Measurements from ENCODE around the gene ADAMTSL5.
"Not testable (repeated sequence)": the region's sequence is repeated elsewhere in the genome, so short reads cannot be mapped to it uniquely, and the experiment has no call there.

ADAMTSL5 gene

GRCh38 chr19:1531587-1531986 is 18.8 kb upstream of the ADAMTSL5 start:
- Histone ChIP-seq H3K4me3 (ENCODE audit: low read length, poor library complexity, severe bottlenecking) (no peak overlapping the region), H3K9ac (ENCODE audit: low read depth, low read length, poor library complexity, severe bottlenecking) (no peak overlapping the region), H2AFZ (ENCODE audit: low read length) (no peak overlapping the region), H3K9me2 (replicated peaks; ENCODE audit: low read depth, low read length) (no peaks in the 10 kb centered on the region), H4K20me1 (ENCODE audit: insufficient read depth, low read length, poor library complexity, severe bottlenecking) (no peaks in the 10 kb centered on the region), H3K4me2 (ENCODE audit: low read depth, low read length, poor library complexity, severe bottlenecking) (no peak overlapping the region), H3K9me3 (ENCODE audit: insufficient read depth, low read depth, low read length) (no peaks in the 10 kb centered on the region), H3K27me3 (ENCODE audit: insufficient read depth, low read length, poor library complexity, severe bottlenecking) (no peaks in the 10 kb centered on the region), H3K4me1 (ENCODE audit: insufficient read depth, low read length, poor library complexity, severe bottlenecking) (no peaks in the 10 kb centered on the region), H3K79me2 (ENCODE audit: insufficient read depth, low read length) (no peaks in the 10 kb centered on the region), H3K36me3 (ENCODE audit: insufficient read depth, low read length) (no peaks in the 10 kb centered on the region), H3F3A (ENCODE audit: low read depth) (no peaks in the 10 kb centered on the region)
- TF ChIP-seq EZH2phosphoT487 (IDR thresholded peaks at IDR 0.05; ENCODE audit: borderline replicate concordance): no peak
- no peak for TF ChIP-seq CTCF (conservative IDR thresholded peaks at IDR 0.05; ENCODE audit: low read length)

GRCh38 chr19:1530856-1531255 is 18.0 kb upstream of the ADAMTSL5 start:
- H3K9me2 ChIP-seq (replicated peaks; ENCODE audit: low read depth, low read length); H3K36me3 ChIP-seq (ENCODE audit: insufficient read depth, low read length); H3K79me2 ChIP-seq (ENCODE audit: insufficient read depth, low read length); H3F3A ChIP-seq (ENCODE audit: low read depth); H3K4me1 ChIP-seq (ENCODE audit: insufficient read depth, low read length, poor library complexity, severe bottlenecking); H4K20me1 ChIP-seq (ENCODE audit: insufficient read depth, low read length, poor library complexity, severe bottlenecking); H3K9me3 ChIP-seq (ENCODE audit: insufficient read depth, low read depth, low read length); H3K4me2 ChIP-seq (ENCODE audit: low read depth, low read length, poor library complexity, severe bottlenecking); H3K27me3 ChIP-seq (ENCODE audit: insufficient read depth, low read length, poor library complexity, severe bottlenecking); H3K4me3 ChIP-seq (ENCODE audit: low read length, poor library complexity, severe bottlenecking); H2AFZ ChIP-seq (ENCODE audit: low read length); H3K9ac ChIP-seq (ENCODE audit: low read depth, low read length, poor library complexity, severe bottlenecking): not testable (repeated sequence)

- Histone ChIP-seq H3K4me1 (ENCODE audit: insufficient read depth, low read length, poor library complexity, severe bottlenecking) (no peaks in the 10 kb centered on the region), H4K20me1 (ENCODE audit: insufficient read depth, low read length, poor library complexity, severe bottlenecking) (no peaks in the 10 kb centered on the region), H3K9me2 (replicated peaks; ENCODE audit: low read depth, low read length) (no peaks in the 10 kb centered on the region), H3K9me3 (ENCODE audit: insufficient read depth, low read depth, low read length) (no peaks in the 10 kb centered on the region), H3K4me2 (ENCODE audit: low read depth, low read length, poor library complexity, severe bottlenecking) (no peak overlapping the region), H3K9ac (ENCODE audit: low read depth, low read length, poor library complexity, severe bottlenecking) (no peak overlapping the region), H3F3A (ENCODE audit: low read depth) (no peaks in the 10 kb centered on the region), H3K27me3 (ENCODE audit: insufficient read depth, low read length, poor library complexity, severe bottlenecking) (no peaks in the 10 kb centered on the region), H3K36me3 (ENCODE audit: insufficient read depth, low read length) (no peaks in the 10 kb centered on the region), H3K79me2 (ENCODE audit: insufficient read depth, low read length) (no peaks in the 10 kb centered on the region), H2AFZ (ENCODE audit: low read length) (no peak overlapping the region), H3K4me3 (ENCODE audit: low read length, poor library complexity, severe bottlenecking) (no peak overlapping the region)
- TF ChIP-seq CTCF (conservative IDR thresholded peaks at IDR 0.05; ENCODE audit: low read length) (no peak), EZH2phosphoT487 (IDR thresholded peaks at IDR 0.05; ENCODE audit: borderline replicate concordance) (no peak)
Observed at GRCh38 chr19:1529430-1529816, 16.6 kb upstream of the ADAMTSL5 start.

GRCh38 chr19:1528596-1529429 is 16.0 kb upstream of the ADAMTSL5 start:
- no peak for TF ChIP-seq CTCF (conservative IDR thresholded peaks at IDR 0.05; ENCODE audit: low read length)
- no peak for TF ChIP-seq EZH2phosphoT487 (IDR thresholded peaks at IDR 0.05; ENCODE audit: borderline replicate concordance)
- Histone ChIP-seq H4K20me1 (ENCODE audit: insufficient read depth, low read length, poor library complexity, severe bottlenecking) (no peaks in the 10 kb centered on the region), H3F3A (ENCODE audit: low read depth) (no peaks in the 10 kb centered on the region), H3K9me3 (ENCODE audit: insufficient read depth, low read depth, low read length) (no peaks in the 10 kb centered on the region), H3K9ac (ENCODE audit: low read depth, low read length, poor library complexity, severe bottlenecking) (no peak overlapping the region), H3K36me3 (ENCODE audit: insufficient read depth, low read length) (no peaks in the 10 kb centered on the region), H3K4me1 (ENCODE audit: insufficient read depth, low read length, poor library complexity, severe bottlenecking) (no peaks in the 10 kb centered on the region), H2AFZ (ENCODE audit: low read length) (no peak overlapping the region), H3K4me2 (ENCODE audit: low read depth, low read length, poor library complexity, severe bottlenecking) (no peak overlapping the region), H3K27me3 (ENCODE audit: insufficient read depth, low read length, poor library complexity, severe bottlenecking) (no peaks in the 10 kb centered on the region), H3K9me2 (replicated peaks; ENCODE audit: low read depth, low read length) (no peaks in the 10 kb centered on the region), H3K79me2 (ENCODE audit: insufficient read depth, low read length) (no peaks in the 10 kb centered on the region), H3K4me3 (ENCODE audit: low read length, poor library complexity, severe bottlenecking) (no peak overlapping the region)
